Testis (tissue), 2 donors: ENCODE measurements around the gene ZC3H7B.

Experiments used
- CTCF ChIP-seq, 3 experiments: fragments of 450-650 bp in 2 of 3; fragments of 200-600 bp in 1 of 3; sonication (generic) in 1 of 3; IDR thresholded peaks; one replicate each; pipeline ENCODE4 v1.5.1; 2016 to 2019; ENCODE audit warnings: antibody characterized with exemption in 3 of 3, mild to moderate bottlenecking in 2 of 3, moderate library complexity in 1 of 3
- POLR2A ChIP-seq: fragments of 450-650 bp; IDR thresholded peaks from one replicate; pipeline ENCODE4 v1.6.1; 2017; ENCODE audit warnings: antibody characterized with exemption, mild to moderate bottlenecking, moderate library complexity

DNA sequence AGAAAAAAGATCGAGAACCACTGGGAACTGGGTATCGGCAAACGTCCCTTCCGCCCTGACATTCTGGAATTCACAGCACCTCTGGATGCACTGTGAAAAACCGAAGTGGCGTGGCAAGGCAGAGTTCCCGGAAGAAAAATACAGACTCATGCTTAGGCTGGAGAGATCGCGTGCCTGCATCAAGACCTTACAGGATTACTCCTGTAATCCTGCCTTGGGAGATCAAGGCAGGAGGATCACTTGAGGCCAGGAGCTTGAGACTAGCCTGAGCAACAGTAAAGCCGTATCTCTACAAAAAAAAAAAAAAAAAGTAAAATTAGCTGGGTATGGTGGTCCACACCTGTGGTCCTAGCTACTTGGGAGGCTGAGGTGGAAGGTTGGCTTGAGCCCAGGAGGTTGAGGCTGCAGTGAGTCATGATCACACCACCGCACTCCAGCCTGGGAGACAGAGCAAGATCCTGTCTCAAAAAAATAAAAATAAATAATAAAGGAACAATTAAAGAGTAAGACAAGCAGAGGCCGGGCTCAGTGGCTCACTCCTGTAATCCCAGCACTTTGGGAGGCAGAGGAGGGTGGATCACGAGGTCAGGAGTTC lies 60.5 kb downstream of the ZC3H7B start:
- TF ChIP-seq CTCF (IDR thresholded peaks at IDR 0.05) (no peak), POLR2A (no peak)
